ENCODE measurements around the gene SRSF12. TPM values are rescaled to one million over a fixed set of nuclear protein-coding genes. Genes with fewer than 3 reads are reported as not detected.

The SRSF12 gene
- total and polyA plus RNA-seq, 2 donors (not counting 1 experiment from before 2014, with no cell fraction given): not detected

GRCh38 chr6:89084542-89084941, 33.3 kb downstream of the SRSF12 start:
- Histone ChIP-seq H3K4me3 (ENCODE audit: control extremely low read depth in 1 of 5, extremely low read depth in 1 of 5, insufficient read depth in 1 of 5, low read depth in 2 of 5, low read length in 4 of 5) (no peak overlapping the region), H3K79me2 (ENCODE audit: control insufficient read depth, insufficient read depth, low read length) (peaks cover 60% of the 10 kb centered on the region), H4K20me1 (ENCODE audit: control insufficient read depth, insufficient read depth, low read length, poor library complexity, severe bottlenecking) (peaks cover 70% of the 10 kb centered on the region), H3K27me3 (replicated peaks in 1 of 4; ENCODE audit: control extremely low read depth in 1 of 4, control insufficient read depth in 3 of 4, insufficient read depth in 4 of 4, low read length in 3 of 4) (no peaks in the 10 kb centered on the region), H3K36me3 (replicated peaks in 1 of 2; ENCODE audit: control extremely low read depth in 1 of 2, control insufficient read depth in 1 of 2, extremely low read depth in 1 of 2, insufficient read depth in 2 of 2, low read length in 1 of 2) (peaks cover 0 to 38% of the 10 kb centered on the region in 2 experiments), H3K9ac (ENCODE audit: low read length) (no peak overlapping the region), H3K9me3 (ENCODE audit: control extremely low read depth in 1 of 3, control insufficient read depth in 2 of 3, insufficient read depth in 1 of 3, low read length in 2 of 3) (no peaks in the 10 kb centered on the region), H3K4me2 (replicated peaks; ENCODE audit: low read depth, low read length, poor library complexity, severe bottlenecking) (no peak overlapping the region), H2AFZ (ENCODE audit: insufficient read depth, low read depth, low read length, poor library complexity, severe bottlenecking) (no peak overlapping the region), H3K4me1 (ENCODE audit: control insufficient read depth in 2 of 2, insufficient read depth in 2 of 2, low read length in 2 of 2) (peaks cover 21 to 27% of the 10 kb centered on the region in 2 donors), H3K27ac (ENCODE audit: low read length in 2 of 2) (peak overlapping the region; percentile 7 to 62)
- intact Hi-C loops (cut with micrococcal nuclease): loop anchor here (5.0 to 10.0 kb wide), 3 partner anchors 102 to 1930 kb away; partner anchors contain the start of gene ZNF292
- Mint-ChIP-seq H3K27ac (peak overlapping the region; percentile 23), H3K4me3 (peak overlapping the region; percentile 24), H3K9me3 (ENCODE audit: insufficient read depth) (no peaks in the 10 kb centered on the region), H3K27me3 (no peaks in the 10 kb centered on the region), H3K4me1 (peaks cover 44% of the 10 kb centered on the region)
- TF ChIP-seq EZH2 (IDR thresholded peaks at IDR 0.05; ENCODE audit: borderline replicate concordance, insufficient read depth, low read depth, low read length, poor library complexity, severe bottlenecking) (no peak), CTCF (IDR thresholded peaks at IDR 0.05) (no peak)
- no peak for ATAC-seq (ENCODE audit: low read depth)
- ChIA-PET CTCF (no interaction called here), POLR2A (interaction anchor here (0.6 kb wide), 1 partner anchor 10 kb away, joined by 12 read pairs; no protein-coding TSS in a partner anchor)
- DNase-seq: no peak

GRCh38 chr6:89082486-89082891, 35.4 kb downstream of the SRSF12 start:
- Histone ChIP-seq H3K27ac (ENCODE audit: low read length in 2 of 2) (peak overlapping the region; percentile 96 to 99), H3K4me1 (ENCODE audit: control insufficient read depth in 2 of 2, insufficient read depth in 2 of 2, low read length in 2 of 2) (peaks cover 25 to 29% of the 10 kb centered on the region in 2 donors), H3K79me2 (ENCODE audit: control insufficient read depth, insufficient read depth, low read length) (peaks cover 73% of the 10 kb centered on the region), H3K4me2 (replicated peaks; ENCODE audit: low read depth, low read length, poor library complexity, severe bottlenecking) (peak overlapping the region; percentile 83), H3K27me3 (replicated peaks in 1 of 4; ENCODE audit: control extremely low read depth in 1 of 4, control insufficient read depth in 3 of 4, insufficient read depth in 4 of 4, low read length in 3 of 4) (no peaks in the 10 kb centered on the region), H4K20me1 (ENCODE audit: control insufficient read depth, insufficient read depth, low read length, poor library complexity, severe bottlenecking) (peaks cover 58% of the 10 kb centered on the region), H3K36me3 (replicated peaks in 1 of 2; ENCODE audit: control extremely low read depth in 1 of 2, control insufficient read depth in 1 of 2, extremely low read depth in 1 of 2, insufficient read depth in 2 of 2, low read length in 1 of 2) (peaks cover 0 to 38% of the 10 kb centered on the region in 2 experiments), H3K9me3 (ENCODE audit: control extremely low read depth in 1 of 3, control insufficient read depth in 2 of 3, insufficient read depth in 1 of 3, low read length in 2 of 3) (no peaks in the 10 kb centered on the region), H3K4me3 (ENCODE audit: control extremely low read depth in 1 of 5, extremely low read depth in 1 of 5, insufficient read depth in 1 of 5, low read depth in 2 of 5, low read length in 4 of 5) (peak overlapping the region; percentile 94 to 100 (median 98)), H3K9ac (ENCODE audit: low read length) (peak overlapping the region; percentile 98), H2AFZ (ENCODE audit: insufficient read depth, low read depth, low read length, poor library complexity, severe bottlenecking) (no peak overlapping the region)
- no peak for TF ChIP-seq EZH2 (IDR thresholded peaks at IDR 0.05; ENCODE audit: borderline replicate concordance, insufficient read depth, low read depth, low read length, poor library complexity, severe bottlenecking)
- no peak for TF ChIP-seq CTCF (IDR thresholded peaks at IDR 0.05)
- H3K9me3 Mint-ChIP-seq (ENCODE audit: insufficient read depth): no peaks in the 10 kb centered on the region
- CTCF ChIA-PET: interaction anchor here (0.6 to 0.7 kb wide), 2 partner anchors 526 to 1167 kb away, joined by 3 read pairs; no protein-coding TSS in a partner anchor
- 0% methylated on average over 5 of the region's 9 CpGs for WGBS (ENCODE audit: insufficient coverage)
- intact Hi-C loops (cut with micrococcal nuclease): loop anchor here (5.0 to 10.0 kb wide), 3 partner anchors 100 to 1928 kb away; partner anchors contain the start of gene ZNF292
- peaks cover 46% of the 10 kb centered on the region for H3K4me1 Mint-ChIP-seq
- H3K27me3 Mint-ChIP-seq: no peaks in the 10 kb centered on the region
- no peak for ATAC-seq (ENCODE audit: low read depth)
- peak overlapping the region; percentile 96 for H3K27ac Mint-ChIP-seq
- DNase-seq: peak; percentile 20
- H3K4me3 Mint-ChIP-seq: peak overlapping the region; percentile 94
- POLR2A ChIA-PET: interaction anchor here (0.7 to 3.1 kb wide), 3 partner anchors 63 to 268 kb away, joined by 3 to 40 read pairs (median 12); partner anchors contain the start of gene PM20D2
